Measurements from ENCODE around the gene FNDC10. TPM values are rescaled to one million over a fixed set of nuclear protein-coding genes. Genes with fewer than 3 reads are reported as not detected.
"Not testable (repeated sequence)": the region's sequence is repeated elsewhere in the genome, so short reads cannot be mapped to it uniquely, and the experiment has no call there.

FNDC10 gene
- total RNA-seq, 1 experiment from 2014 or later: 25.6 TPM

DNA sequence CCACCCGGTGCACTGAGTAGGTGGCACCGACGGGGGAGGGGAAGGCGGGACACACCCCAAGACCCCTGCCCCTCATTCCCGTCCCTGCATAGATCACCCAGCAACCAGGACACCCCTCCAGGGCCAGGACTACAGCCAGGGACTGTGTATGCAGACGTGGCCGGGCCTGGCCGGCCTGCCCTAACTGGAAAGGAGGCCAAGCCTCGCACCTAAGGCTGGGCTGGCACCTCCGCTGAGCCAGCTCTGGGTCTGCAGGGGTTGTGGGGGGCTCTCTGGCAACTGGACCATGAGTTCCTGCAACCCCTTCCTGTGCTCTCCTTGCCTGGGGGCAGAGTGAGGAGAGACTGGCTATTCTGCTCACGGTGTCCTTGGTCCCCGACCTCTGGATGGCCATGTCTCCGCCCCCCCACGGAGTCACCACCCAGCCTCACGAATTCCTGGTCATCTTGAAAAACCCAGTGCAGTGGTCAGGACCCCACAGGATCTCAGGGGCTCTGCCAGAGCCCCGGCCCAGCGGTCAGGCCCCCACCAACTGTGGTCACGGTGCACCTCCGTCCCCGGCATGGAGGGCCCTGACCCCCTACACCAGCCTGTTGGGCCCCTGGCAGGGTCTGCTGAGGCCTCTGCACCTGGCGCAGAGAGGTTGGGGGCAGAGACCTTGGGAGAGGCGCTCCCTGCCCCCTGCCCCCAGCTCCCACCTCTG lies 1.1 kb upstream of the FNDC10 start:
- peak; percentile 59 for DNase-seq
- Histone ChIP-seq H3K27me3 (ENCODE audit: control insufficient read depth, insufficient read depth, low read length) (peaks cover 29% of the 10 kb centered on the region), H3K36me3 (replicated peaks; ENCODE audit: control insufficient read depth, insufficient read depth, low read length) (no peaks in the 10 kb centered on the region), H3K4me3 (ENCODE audit: insufficient read depth, low read depth, low read length) (no peak overlapping the region)

DNA sequence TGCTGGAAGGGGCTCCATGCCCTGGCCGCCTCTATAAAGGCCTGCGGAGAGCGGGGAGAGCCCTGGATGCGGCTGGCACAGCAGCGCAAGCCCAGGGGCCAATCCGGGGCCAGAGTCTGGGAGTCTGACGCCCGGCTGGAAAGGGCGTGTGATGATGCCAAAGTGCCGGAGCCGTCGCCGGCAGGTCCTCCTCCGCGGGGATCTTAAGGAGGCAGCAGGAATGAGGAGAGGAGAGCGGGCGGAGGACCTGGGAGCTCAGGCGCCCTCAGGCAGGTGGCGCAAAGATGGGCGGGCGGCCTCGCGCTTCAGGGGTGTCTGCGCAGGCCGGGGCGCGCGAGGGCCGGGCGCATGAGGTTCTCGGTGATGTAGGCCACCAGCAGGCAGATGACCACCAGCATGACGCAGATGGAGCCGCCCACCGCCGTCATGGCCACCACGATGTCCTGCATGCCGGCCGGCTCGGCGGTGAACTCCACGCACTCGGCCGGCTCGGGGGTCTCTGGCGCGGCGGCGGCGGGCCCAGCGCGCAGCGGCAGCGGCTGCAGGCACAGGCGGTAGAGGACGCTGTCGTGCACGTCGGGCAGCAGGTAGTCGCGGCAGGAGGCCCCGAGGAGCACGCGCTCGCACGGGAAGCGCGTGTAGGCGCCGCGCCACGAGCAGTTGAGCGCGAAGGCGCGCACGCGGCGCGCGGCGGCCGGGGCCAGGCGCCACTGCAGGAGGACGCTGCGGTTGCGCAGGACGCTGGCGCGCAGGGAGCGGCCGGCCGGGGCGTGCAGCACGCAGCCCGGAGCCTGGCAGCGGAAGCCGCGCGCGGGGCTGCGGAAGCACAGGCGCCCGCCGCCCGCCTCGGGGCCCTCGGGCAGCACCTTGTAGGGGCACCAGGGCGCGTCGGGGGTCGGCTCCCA lies 653 bp downstream of the FNDC10 start:
- no peaks in the 10 kb centered on the region for H3K36me3 ChIP-seq (replicated peaks; ENCODE audit: control insufficient read depth, insufficient read depth, low read length)
- peaks cover 29% of the 10 kb centered on the region for H3K27me3 ChIP-seq (ENCODE audit: control insufficient read depth, insufficient read depth, low read length)
- DNase-seq: peak; percentile 94
- peak overlapping the region; percentile 33 for H3K4me3 ChIP-seq (ENCODE audit: insufficient read depth, low read depth, low read length)

DNA sequence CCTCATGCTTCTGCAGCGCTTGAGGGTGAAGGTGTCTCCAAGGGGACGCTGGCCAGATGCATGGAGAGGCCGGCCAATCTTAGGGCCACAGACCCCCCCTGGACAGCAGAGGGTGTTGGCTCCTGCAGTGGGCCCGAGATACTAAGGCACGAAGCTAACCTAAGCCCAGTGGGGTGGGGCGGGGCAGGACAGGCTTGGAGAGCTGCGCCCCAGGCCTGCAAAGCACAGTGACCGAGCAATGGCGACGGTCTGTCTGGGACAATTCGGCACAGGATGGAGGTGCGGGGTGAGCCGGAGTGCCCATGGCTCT lies 1.3 kb downstream of the FNDC10 start:
- no peaks in the 10 kb centered on the region for H3K36me3 ChIP-seq (replicated peaks; ENCODE audit: control insufficient read depth, insufficient read depth, low read length)
- no peak overlapping the region for H3K4me3 ChIP-seq (ENCODE audit: insufficient read depth, low read depth, low read length)
- DNase-seq: no peak
- H3K27me3 ChIP-seq (ENCODE audit: control insufficient read depth, insufficient read depth, low read length): peaks cover 29% of the 10 kb centered on the region

GRCh38 chr1:1598051-1598719 lies 1.8 kb downstream of the FNDC10 start:
- peak; percentile 68 for DNase-seq
- peaks cover 29% of the 10 kb centered on the region for H3K27me3 ChIP-seq (ENCODE audit: control insufficient read depth, insufficient read depth, low read length)

DNA sequence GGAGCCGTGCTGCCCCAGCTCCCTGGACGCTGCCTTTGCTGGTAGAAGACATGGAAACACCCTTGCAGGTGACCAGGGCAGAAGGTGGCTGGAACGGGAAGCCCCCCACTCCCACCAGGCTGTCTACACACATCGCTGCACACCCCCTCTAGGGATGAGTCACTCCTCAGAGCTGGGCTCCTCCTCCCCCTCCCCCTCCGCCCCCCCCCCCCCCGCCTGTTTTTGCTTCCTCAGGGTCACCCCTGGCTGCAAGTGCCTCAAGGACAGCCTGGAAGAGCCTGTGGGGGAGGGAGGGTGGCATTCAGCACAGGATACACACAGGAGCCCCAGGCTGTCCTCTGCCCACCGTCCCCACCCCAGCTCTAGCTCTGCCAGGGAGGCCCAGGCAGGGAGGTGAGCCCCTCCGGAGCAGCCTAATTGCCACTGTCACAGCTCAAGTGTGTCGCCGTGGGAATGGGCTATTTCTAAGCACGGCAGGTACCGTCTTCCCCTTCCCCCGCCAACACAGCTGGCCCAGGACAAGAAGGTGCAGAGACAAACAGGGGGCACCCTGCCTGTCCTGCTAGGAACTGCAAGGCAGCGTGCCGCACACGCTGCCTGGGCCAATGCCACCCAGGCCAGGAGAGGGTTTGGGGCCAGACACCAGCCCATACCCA lies 2.5 kb downstream of the FNDC10 start:
- 0 out of 2 replicates have a peak overlapping the region, but pooled peaks have one; percentile 4 for H3K4me3 ChIP-seq (ENCODE audit: insufficient read depth, low read depth, low read length)
- H3K27me3 ChIP-seq (ENCODE audit: control insufficient read depth, insufficient read depth, low read length): peaks cover 29% of the 10 kb centered on the region
- peak; percentile 93 for DNase-seq

More at GRCh38 chr1:1598051-1598719, 1.8 kb downstream of the FNDC10 start:
- Histone ChIP-seq H3K4me3 (ENCODE audit: insufficient read depth, low read depth, low read length) (no peak overlapping the region), H3K36me3 (replicated peaks; ENCODE audit: control insufficient read depth, insufficient read depth, low read length) (no peaks in the 10 kb centered on the region)

GRCh38 chr1:1596493-1597274 lies 3.3 kb downstream of the FNDC10 start:
- DNase-seq: peak; percentile 69
- no peaks in the 10 kb centered on the region for H3K36me3 ChIP-seq (replicated peaks; ENCODE audit: control insufficient read depth, insufficient read depth, low read length)
- H3K4me3 ChIP-seq (ENCODE audit: insufficient read depth, low read depth, low read length): no peak overlapping the region
- H3K27me3 ChIP-seq (ENCODE audit: control insufficient read depth, insufficient read depth, low read length): peaks cover 26% of the 10 kb centered on the region

More for the DNA sequence above, 2.5 kb downstream of the FNDC10 start:
- no peaks in the 10 kb centered on the region for H3K36me3 ChIP-seq (replicated peaks; ENCODE audit: control insufficient read depth, insufficient read depth, low read length)

DNA sequence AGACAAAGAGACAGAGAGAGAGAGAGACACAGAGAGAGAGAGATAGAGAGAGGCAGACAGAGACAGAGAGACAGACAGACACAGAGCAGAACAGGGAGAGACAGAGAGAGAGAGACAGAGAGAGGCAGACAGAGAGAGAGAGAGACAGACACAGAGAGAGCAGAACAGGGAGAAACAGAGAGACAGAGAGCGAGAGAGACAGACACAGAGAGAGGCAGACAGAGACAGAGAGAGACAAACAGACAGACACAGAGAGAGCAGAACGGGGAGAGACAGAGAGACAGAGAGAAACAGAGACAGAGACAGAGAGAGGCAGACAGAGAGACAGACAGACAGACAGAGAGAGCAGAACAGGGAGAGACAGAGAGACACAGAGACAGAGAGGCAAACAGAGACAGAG lies 4.6 kb downstream of the FNDC10 start:
- not testable (repeated sequence) for H3K36me3 ChIP-seq (replicated peaks; ENCODE audit: control insufficient read depth, insufficient read depth, low read length); H3K4me3 ChIP-seq (ENCODE audit: insufficient read depth, low read depth, low read length); DNase-seq
- peaks cover 13% of the 10 kb centered on the region for H3K27me3 ChIP-seq (ENCODE audit: control insufficient read depth, insufficient read depth, low read length)

- DNase-seq: peak; percentile 60
- Histone ChIP-seq H3K4me3 (ENCODE audit: insufficient read depth, low read depth, low read length) (no peak overlapping the region), H3K36me3 (replicated peaks; ENCODE audit: control insufficient read depth, insufficient read depth, low read length) (no peaks in the 10 kb centered on the region), H3K27me3 (ENCODE audit: control insufficient read depth, insufficient read depth, low read length) (peaks cover 11% of the 10 kb centered on the region)
These were observed 5.2 kb downstream of the FNDC10 start for GRCh38 chr1:1594602-1595260.

DNA sequence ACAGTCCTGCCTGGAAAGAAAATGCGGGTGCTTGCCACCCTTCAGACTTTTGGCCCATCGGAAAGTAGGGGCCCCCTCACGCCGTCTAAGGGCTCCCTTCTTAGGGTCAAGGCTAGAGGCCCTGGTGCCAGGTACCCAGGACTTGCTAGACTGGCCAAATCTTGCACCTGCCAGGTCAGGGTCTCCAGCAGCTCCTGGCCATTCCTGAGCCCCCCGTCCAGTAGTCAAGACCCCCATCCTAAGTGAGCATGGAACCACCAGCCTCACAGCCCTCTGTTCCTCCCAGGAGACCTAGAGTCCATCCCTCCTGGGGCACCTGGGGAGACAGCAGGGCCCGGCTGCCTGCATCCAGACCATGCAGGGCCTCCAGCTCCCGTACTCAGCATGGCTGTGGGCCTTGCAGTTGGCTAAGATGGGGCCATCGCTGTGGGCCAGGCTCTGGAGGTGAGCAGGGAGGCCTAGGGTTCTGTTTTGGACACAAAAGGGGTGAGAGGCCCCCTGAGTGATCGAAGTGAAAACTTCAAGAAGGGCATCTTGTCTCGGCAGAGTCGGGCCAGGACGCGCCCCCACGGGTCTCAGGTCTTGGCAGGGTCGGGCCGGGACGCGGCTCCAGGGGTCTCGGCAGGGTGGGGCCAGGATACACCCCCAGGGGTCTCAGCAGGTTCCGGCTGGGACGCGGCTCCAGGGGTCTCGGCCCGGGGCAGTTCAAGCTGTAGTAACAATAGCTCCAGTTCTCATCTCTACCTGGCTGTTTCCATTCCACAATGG lies 5.9 kb downstream of the FNDC10 start:
- H3K27me3 ChIP-seq (ENCODE audit: control insufficient read depth, insufficient read depth, low read length): peaks cover 8% of the 10 kb centered on the region

GRCh38 chr1:1591452-1591851 lies 8.5 kb downstream of the FNDC10 start:
- Histone ChIP-seq H3K27me3 (ENCODE audit: control insufficient read depth, insufficient read depth, low read length) (no peaks in the 10 kb centered on the region), H3K4me3 (ENCODE audit: insufficient read depth, low read depth, low read length) (no peak overlapping the region), H3K36me3 (replicated peaks; ENCODE audit: control insufficient read depth, insufficient read depth, low read length) (no peaks in the 10 kb centered on the region)
- no peak for DNase-seq

More for the DNA sequence above, 5.9 kb downstream of the FNDC10 start:
- DNase-seq: peak; percentile 50
- no peaks in the 10 kb centered on the region for H3K36me3 ChIP-seq (replicated peaks; ENCODE audit: control insufficient read depth, insufficient read depth, low read length)
- no peak overlapping the region for H3K4me3 ChIP-seq (ENCODE audit: insufficient read depth, low read depth, low read length)

- H3K4me3 ChIP-seq (ENCODE audit: insufficient read depth, low read depth, low read length): no peak overlapping the region
- no peaks in the 10 kb centered on the region for H3K36me3 ChIP-seq (replicated peaks; ENCODE audit: control insufficient read depth, insufficient read depth, low read length)
- H3K27me3 ChIP-seq (ENCODE audit: control insufficient read depth, insufficient read depth, low read length): no peaks in the 10 kb centered on the region; the same call in 1 of the 2 replicates
- no peak for DNase-seq
These were observed 16.5 kb downstream of the FNDC10 start for GRCh38 chr1:1583347-1584010.

- no peaks in the 10 kb centered on the region; the same call in 1 of the 2 replicates for H3K27me3 ChIP-seq (ENCODE audit: control insufficient read depth, insufficient read depth, low read length)
These were observed 17.2 kb downstream of the FNDC10 start for GRCh38 chr1:1582585-1583346.

More at GRCh38 chr1:1582585-1583346, 17.2 kb downstream of the FNDC10 start:
- H3K36me3 ChIP-seq (replicated peaks; ENCODE audit: control insufficient read depth, insufficient read depth, low read length): no peaks in the 10 kb centered on the region
- DNase-seq: no peak
- no peak overlapping the region for H3K4me3 ChIP-seq (ENCODE audit: insufficient read depth, low read depth, low read length)
